Measurements from ENCODE around the gene SYTL3.

GRCh38 chr6:158707120-158707820, 57.4 kb downstream of the SYTL3 start:
- TF ChIP-seq, protein P1, sequence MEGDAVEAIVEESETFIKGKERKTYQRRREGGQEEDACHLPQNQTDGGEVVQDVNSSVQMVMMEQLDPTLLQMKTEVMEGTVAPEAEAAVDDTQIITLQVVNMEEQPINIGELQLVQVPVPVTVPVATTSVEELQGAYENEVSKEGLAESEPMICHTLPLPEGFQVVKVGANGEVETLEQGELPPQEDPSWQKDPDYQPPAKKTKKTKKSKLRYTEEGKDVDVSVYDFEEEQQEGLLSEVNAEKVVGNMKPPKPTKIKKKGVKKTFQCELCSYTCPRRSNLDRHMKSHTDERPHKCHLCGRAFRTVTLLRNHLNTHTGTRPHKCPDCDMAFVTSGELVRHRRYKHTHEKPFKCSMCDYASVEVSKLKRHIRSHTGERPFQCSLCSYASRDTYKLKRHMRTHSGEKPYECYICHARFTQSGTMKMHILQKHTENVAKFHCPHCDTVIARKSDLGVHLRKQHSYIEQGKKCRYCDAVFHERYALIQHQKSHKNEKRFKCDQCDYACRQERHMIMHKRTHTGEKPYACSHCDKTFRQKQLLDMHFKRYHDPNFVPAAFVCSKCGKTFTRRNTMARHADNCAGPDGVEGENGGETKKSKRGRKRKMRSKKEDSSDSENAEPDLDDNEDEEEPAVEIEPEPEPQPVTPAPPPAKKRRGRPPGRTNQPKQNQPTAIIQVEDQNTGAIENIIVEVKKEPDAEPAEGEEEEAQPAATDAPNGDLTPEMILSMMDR (optimal IDR thresholded peaks at IDR 0.05 in 1 of 3, IDR thresholded peaks at IDR 0.05 in 1 of 3, conservative IDR thresholded peaks at IDR 0.05 in 1 of 3; ENCODE audit: extremely low read depth in 1 of 3, insufficient read depth in 2 of 3, low read length in 3 of 3) = no peak
- TF ChIP-seq EZH2 (IDR thresholded peaks at IDR 0.05; ENCODE audit: low read length) = no peak

Measured in keratinocyte (primary cell).